Duodenal mucosa (tissue), 2 donors: Measurements from ENCODE around the gene FKBP8.

Source experiments
- H3K27ac ChIP-seq: one replicate; pipeline ENCODE4 v1.7.0; 2013; ENCODE audit warnings: low read depth, low read length
- H3K27me3 ChIP-seq, 2 donors: one replicate each; pipeline ENCODE4 v1.7.0; 2013; ENCODE audit warnings: low read length in 2 of 2, control low read depth in 1 of 2; ENCODE audit not compliant: insufficient read depth in 2 of 2, control insufficient read depth in 1 of 2
- H3K36me3 ChIP-seq, 2 donors: one replicate each; pipeline ENCODE4 v1.7.0; 2013; ENCODE audit warnings: low read length in 2 of 2, control low read depth in 1 of 2; ENCODE audit not compliant: insufficient read depth in 2 of 2, control insufficient read depth in 1 of 2
- H3K4me1 ChIP-seq, 2 donors: one replicate each; pipeline ENCODE4 v1.7.0; 2013; ENCODE audit warnings: low read length in 2 of 2, control low read depth in 1 of 2; ENCODE audit not compliant: insufficient read depth in 2 of 2, control insufficient read depth in 1 of 2
- H3K4me3 ChIP-seq, 2 donors: one replicate each; pipeline ENCODE4 v1.7.0; 2013; ENCODE audit warnings: low read length in 2 of 2, low read depth in 1 of 2
- H3K9ac ChIP-seq, 2 donors: one replicate each; pipeline ENCODE4 v1.7.0; 2013; ENCODE audit warnings: low read length in 2 of 2, low read depth in 1 of 2
- H3K9me3 ChIP-seq, 2 donors: one replicate each; pipeline ENCODE4 v1.7.0; 2013; ENCODE audit warnings: low read length in 2 of 2, control low read depth in 1 of 2; ENCODE audit not compliant: control insufficient read depth in 1 of 2

FKBP8 gene

GRCh38 chr19:18487576-18488402 is 55.6 kb downstream of the FKBP8 start:
- Histone ChIP-seq H3K36me3 (no peaks in the 10 kb centered on the region), H3K27ac (no peak overlapping the region), H3K9ac (no peak overlapping the region), H3K27me3 (no peaks in the 10 kb centered on the region), H3K9me3 (no peaks in the 10 kb centered on the region), H3K4me1 (peaks cover 23 to 74% of the 10 kb centered on the region in 2 donors), H3K4me3 (no peak overlapping the region)

- Histone ChIP-seq H3K27me3 (no peaks in the 10 kb centered on the region), H3K9me3 (no peaks in the 10 kb centered on the region), H3K4me1 (peaks cover 22 to 65% of the 10 kb centered on the region in 2 donors), H3K4me3 (no peak overlapping the region), H3K36me3 (no peaks in the 10 kb centered on the region), H3K27ac (no peak overlapping the region), H3K9ac (no peak overlapping the region)
Observed at GRCh38 chr19:18486746-18487145, 56.6 kb downstream of the FKBP8 start.

DNA sequence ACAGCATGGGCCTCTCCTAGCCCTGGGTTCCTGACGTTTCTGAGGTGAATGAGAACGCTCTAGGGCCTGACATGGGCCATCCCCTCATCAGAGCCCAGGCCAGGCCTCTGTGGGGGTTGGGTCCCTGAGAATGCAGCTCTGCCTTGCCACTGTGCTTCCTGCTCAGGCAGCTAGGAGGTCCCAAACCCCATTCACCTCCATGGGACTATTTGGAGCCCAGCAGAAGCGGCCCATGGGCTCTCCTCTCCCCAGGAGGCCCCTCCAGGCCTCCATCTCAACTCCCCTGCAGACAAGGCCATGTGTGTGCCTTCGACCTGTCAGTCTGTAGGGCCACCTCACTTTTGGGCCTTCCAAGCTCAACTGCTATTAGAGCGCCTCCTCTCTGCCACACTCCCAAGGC is 58.4 kb downstream of the FKBP8 start:
- H3K36me3 ChIP-seq: no peaks in the 10 kb centered on the region

DNA sequence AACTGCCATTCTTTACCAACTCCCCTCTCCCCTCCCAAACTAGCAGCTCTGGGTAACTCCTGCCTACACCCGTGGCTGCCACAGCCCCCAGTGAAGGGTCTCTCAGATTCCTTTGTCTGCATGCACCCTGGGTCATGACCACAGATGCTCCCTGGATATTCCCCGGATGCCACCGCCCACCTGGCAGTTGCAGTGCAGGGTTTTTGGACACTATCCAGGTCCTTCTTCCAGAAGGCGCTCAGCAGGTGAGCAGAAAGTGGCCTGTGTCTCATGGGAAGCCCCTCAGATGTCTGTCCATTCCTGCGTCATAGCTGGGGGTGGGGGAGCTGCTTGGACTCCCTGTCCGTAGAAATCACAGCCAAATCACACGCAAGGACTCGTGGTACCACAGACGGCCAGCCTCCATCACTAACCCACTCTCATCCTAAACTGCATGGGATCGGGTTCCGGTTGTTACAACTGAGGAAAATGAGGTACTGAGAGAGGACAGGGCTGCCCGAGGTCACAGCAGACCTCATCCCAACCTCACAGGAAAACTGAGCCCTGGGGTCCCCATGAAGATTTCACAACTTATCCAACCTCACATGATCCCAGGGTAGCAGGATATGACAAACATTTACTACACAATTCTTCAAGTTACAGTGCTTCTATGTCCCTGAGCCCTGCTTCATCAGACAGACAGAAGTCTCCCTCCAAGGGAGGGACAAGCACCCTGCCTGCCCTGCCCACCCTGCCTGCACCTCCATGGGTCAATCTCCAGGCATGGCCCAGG is 60.1 kb downstream of the FKBP8 start:
- no peak overlapping the region for H3K4me3 ChIP-seq
- H3K27me3 ChIP-seq: no peaks in the 10 kb centered on the region
- no peak overlapping the region for H3K27ac ChIP-seq
- no peaks in the 10 kb centered on the region for H3K9me3 ChIP-seq
- H3K36me3 ChIP-seq: no peaks in the 10 kb centered on the region
- no peak overlapping the region for H3K9ac ChIP-seq
- H3K4me1 ChIP-seq: peaks cover 50 to 78% of the 10 kb centered on the region in 2 donors

More for the DNA sequence above, 58.4 kb downstream of the FKBP8 start:
- Histone ChIP-seq H3K27me3 (no peaks in the 10 kb centered on the region), H3K27ac (no peak overlapping the region), H3K4me1 (peaks cover 37 to 75% of the 10 kb centered on the region in 2 donors), H3K4me3 (no peak overlapping the region), H3K9me3 (no peaks in the 10 kb centered on the region), H3K9ac (no peak overlapping the region)
